ENCODE measurements around the gene TMEM272. TPM values are rescaled to one million over a fixed set of nuclear protein-coding genes. Genes with fewer than 3 reads are reported as not detected.

The TMEM272 gene
- total RNA-seq, 1 experiment from 2014 or later: 0.15 TPM

GRCh38 chr13:51772105-51772455, 72.9 kb downstream of the TMEM272 start:
- ATAC-seq: no peak
- Histone ChIP-seq H3K9me3 (ENCODE audit: control insufficient read depth, insufficient read depth, low read depth, low read length) (no peaks in the 10 kb centered on the region), H3K27me3 (ENCODE audit: control insufficient read depth, insufficient read depth, low read length) (no peaks in the 10 kb centered on the region), H3K4me1 (ENCODE audit: control insufficient read depth, insufficient read depth, low read length) (no peaks in the 10 kb centered on the region), H3K27ac (ENCODE audit: low read length) (no peak overlapping the region), H3K4me3 (ENCODE audit: low read depth in 2 of 2, low read length in 2 of 2) (no peak overlapping the region), H3K36me3 (ENCODE audit: control insufficient read depth, insufficient read depth, low read length) (no peaks in the 10 kb centered on the region)
- intact Hi-C loops (cut with micrococcal nuclease; ENCODE audit: unreplicated experiment): no loop called here
- in situ Hi-C loops (cut with HindIII; ENCODE audit: low pct_unique_long_range_greater_than_20kb, low sequenced_read_pairs): no loop called here
- ChIA-PET POLR2A (no interaction called here), CTCF (no interaction called here)
- DNase-seq (ENCODE audit: low read depth, low spot score): no peak
- no TSS peak for BruUV-seq (replicated peaks)
- TF ChIP-seq, protein P1, sequence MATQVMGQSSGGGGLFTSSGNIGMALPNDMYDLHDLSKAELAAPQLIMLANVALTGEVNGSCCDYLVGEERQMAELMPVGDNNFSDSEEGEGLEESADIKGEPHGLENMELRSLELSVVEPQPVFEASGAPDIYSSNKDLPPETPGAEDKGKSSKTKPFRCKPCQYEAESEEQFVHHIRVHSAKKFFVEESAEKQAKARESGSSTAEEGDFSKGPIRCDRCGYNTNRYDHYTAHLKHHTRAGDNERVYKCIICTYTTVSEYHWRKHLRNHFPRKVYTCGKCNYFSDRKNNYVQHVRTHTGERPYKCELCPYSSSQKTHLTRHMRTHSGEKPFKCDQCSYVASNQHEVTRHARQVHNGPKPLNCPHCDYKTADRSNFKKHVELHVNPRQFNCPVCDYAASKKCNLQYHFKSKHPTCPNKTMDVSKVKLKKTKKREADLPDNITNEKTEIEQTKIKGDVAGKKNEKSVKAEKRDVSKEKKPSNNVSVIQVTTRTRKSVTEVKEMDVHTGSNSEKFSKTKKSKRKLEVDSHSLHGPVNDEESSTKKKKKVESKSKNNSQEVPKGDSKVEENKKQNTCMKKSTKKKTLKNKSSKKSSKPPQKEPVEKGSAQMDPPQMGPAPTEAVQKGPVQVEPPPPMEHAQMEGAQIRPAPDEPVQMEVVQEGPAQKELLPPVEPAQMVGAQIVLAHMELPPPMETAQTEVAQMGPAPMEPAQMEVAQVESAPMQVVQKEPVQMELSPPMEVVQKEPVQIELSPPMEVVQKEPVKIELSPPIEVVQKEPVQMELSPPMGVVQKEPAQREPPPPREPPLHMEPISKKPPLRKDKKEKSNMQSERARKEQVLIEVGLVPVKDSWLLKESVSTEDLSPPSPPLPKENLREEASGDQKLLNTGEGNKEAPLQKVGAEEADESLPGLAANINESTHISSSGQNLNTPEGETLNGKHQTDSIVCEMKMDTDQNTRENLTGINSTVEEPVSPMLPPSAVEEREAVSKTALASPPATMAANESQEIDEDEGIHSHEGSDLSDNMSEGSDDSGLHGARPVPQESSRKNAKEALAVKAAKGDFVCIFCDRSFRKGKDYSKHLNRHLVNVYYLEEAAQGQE (IDR thresholded peaks at IDR 0.05; ENCODE audit: insufficient read depth in 1 of 2, low read depth in 2 of 2, low read length in 1 of 2): no peak
- TF ChIP-seq POLR2AphosphoS5 (IDR thresholded peaks at IDR 0.05; ENCODE audit: low read depth, low read length) (no peak), TCF7L2 (IDR thresholded peaks at IDR 0.05; ENCODE audit: low read depth, low read length) (no peak), SIN3A (IDR thresholded peaks at IDR 0.05; ENCODE audit: borderline replicate concordance, insufficient read depth, low read depth, low read length) (no peak)
- TF ChIP-seq, protein P2, sequence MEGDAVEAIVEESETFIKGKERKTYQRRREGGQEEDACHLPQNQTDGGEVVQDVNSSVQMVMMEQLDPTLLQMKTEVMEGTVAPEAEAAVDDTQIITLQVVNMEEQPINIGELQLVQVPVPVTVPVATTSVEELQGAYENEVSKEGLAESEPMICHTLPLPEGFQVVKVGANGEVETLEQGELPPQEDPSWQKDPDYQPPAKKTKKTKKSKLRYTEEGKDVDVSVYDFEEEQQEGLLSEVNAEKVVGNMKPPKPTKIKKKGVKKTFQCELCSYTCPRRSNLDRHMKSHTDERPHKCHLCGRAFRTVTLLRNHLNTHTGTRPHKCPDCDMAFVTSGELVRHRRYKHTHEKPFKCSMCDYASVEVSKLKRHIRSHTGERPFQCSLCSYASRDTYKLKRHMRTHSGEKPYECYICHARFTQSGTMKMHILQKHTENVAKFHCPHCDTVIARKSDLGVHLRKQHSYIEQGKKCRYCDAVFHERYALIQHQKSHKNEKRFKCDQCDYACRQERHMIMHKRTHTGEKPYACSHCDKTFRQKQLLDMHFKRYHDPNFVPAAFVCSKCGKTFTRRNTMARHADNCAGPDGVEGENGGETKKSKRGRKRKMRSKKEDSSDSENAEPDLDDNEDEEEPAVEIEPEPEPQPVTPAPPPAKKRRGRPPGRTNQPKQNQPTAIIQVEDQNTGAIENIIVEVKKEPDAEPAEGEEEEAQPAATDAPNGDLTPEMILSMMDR (IDR thresholded peaks at IDR 0.05): no peak

DNA sequence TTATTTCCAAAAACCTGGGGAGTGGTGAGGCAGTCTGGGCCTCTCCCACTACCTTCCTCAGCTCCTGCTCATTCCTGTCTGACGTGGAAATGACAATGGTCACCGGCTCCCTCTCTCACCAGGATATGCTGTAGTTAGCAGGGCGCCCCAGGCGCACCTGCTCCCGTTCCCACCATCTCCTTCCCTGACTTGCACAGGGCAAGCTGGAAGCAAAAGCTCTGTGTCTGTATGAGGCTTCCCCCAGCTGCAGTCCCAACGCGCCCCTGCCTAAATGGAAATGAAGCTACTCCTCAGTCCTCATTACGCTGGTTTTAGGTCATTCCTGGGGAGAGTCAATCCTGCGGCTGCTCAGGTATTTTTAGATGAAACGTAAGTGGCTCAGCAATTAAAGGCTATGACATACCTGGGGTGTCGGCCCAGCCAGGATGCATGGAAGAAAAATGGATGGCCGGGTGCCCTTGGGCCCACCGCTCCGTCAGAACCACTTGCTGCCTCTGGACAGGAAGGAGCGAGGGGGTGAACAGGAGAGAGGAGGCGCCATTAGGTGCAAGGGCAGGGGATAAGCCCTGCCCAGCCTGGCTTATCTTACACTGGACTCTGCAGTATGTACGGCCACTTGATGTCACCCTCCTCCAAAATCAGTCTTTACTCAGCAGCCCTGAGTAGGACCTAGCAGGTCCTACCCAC, 73.4 kb downstream of the TMEM272 start:
- ChIA-PET POLR2A (no interaction called here), CTCF (no interaction called here)
- in situ Hi-C loops (cut with HindIII; ENCODE audit: low pct_unique_long_range_greater_than_20kb, low sequenced_read_pairs): no loop called here
- Histone ChIP-seq H3K9me3 (ENCODE audit: control insufficient read depth, insufficient read depth, low read depth, low read length) (no peaks in the 10 kb centered on the region), H3K27ac (ENCODE audit: low read length) (no peak overlapping the region), H3K4me3 (ENCODE audit: low read depth in 2 of 2, low read length in 2 of 2) (no peak overlapping the region), H3K27me3 (ENCODE audit: control insufficient read depth, insufficient read depth, low read length) (no peaks in the 10 kb centered on the region), H3K4me1 (ENCODE audit: control insufficient read depth, insufficient read depth, low read length) (no peaks in the 10 kb centered on the region), H3K36me3 (ENCODE audit: control insufficient read depth, insufficient read depth, low read length) (no peaks in the 10 kb centered on the region)
- DNase-seq (ENCODE audit: low read depth, low spot score) (no peak), ATAC-seq (peak; percentile 67; the same call in 1 of the 2 replicates)
- BruUV-seq (replicated peaks): no TSS peak
- intact Hi-C loops (cut with micrococcal nuclease; ENCODE audit: unreplicated experiment): no loop called here
- TF ChIP-seq, protein P1 (IDR thresholded peaks at IDR 0.05; ENCODE audit: insufficient read depth in 1 of 2, low read depth in 2 of 2, low read length in 1 of 2): no peak
- TF ChIP-seq, protein P2 (IDR thresholded peaks at IDR 0.05): no peak
- TF ChIP-seq TCF7L2 (IDR thresholded peaks at IDR 0.05; ENCODE audit: low read depth, low read length): no peak
- no peak for TF ChIP-seq SIN3A (IDR thresholded peaks at IDR 0.05; ENCODE audit: borderline replicate concordance, insufficient read depth, low read depth, low read length)
- no peak for TF ChIP-seq POLR2AphosphoS5 (IDR thresholded peaks at IDR 0.05; ENCODE audit: low read depth, low read length)

Measured in Panc1 (cell line).